Measurements from ENCODE around the gene CBARP.

Gene CBARP

GRCh38 chr19:1249990-1250436 is 12.2 kb upstream of the CBARP start (continued):
- TF ChIP-seq ZBTB7A (tag by site-specific recombination; IDR thresholded peaks at IDR 0.05; ENCODE audit: low read depth) (peak; percentile 79; the same call in 1 of the 2 replicates), GLIS1 (tag by site-specific recombination; IDR thresholded peaks at IDR 0.05) (peak; percentile 18; the same call in 1 of the 2 replicates), ZNF404 (tag by site-specific recombination; IDR thresholded peaks at IDR 0.05) (no peak), ZSCAN4 (tag by site-specific recombination; IDR thresholded peaks at IDR 0.05) (no peak), ZNF169 (tag by site-specific recombination; IDR thresholded peaks at IDR 0.05) (no peak), PATZ1 (tag by site-specific recombination; IDR thresholded peaks at IDR 0.05) (peak; percentile 83), ZBTB49 (tag by site-specific recombination; IDR thresholded peaks at IDR 0.05; ENCODE audit: low read depth) (no peak), ZNF211 (tag by site-specific recombination; IDR thresholded peaks at IDR 0.05; ENCODE audit: low read depth) (no peak), ZNF670 (tag by site-specific recombination; IDR thresholded peaks at IDR 0.05; ENCODE audit: low read depth) (no peak), ZNF530 (tag by site-specific recombination; IDR thresholded peaks at IDR 0.05; ENCODE audit: low read depth) (no peak), ZNF654 (tag by site-specific recombination; IDR thresholded peaks at IDR 0.05; ENCODE audit: low read depth) (no peak), BCL6B (tag by site-specific recombination; IDR thresholded peaks at IDR 0.05) (no peak), ZNF549 (tag by site-specific recombination; IDR thresholded peaks at IDR 0.05) (no peak), ZNF521 (tag by site-specific recombination; IDR thresholded peaks at IDR 0.05) (no peak), KLF8 (tag by site-specific recombination; IDR thresholded peaks at IDR 0.05) (peak; percentile 38; the same call in 1 of the 2 replicates), ZNF398 (tag by site-specific recombination; IDR thresholded peaks at IDR 0.05) (peak; percentile 6; the same call in 1 of the 2 replicates), ZNF132 (tag by site-specific recombination; IDR thresholded peaks at IDR 0.05; ENCODE audit: borderline replicate concordance) (no peak), TSHZ1 (tag by site-specific recombination; IDR thresholded peaks at IDR 0.05; ENCODE audit: borderline replicate concordance) (no peak), REPIN1 (tag by site-specific recombination; IDR thresholded peaks at IDR 0.05; ENCODE audit: low read depth) (0 out of 2 replicates have a peak, but pooled peaks have one; percentile 57), ZNF335 (tag by site-specific recombination; conservative IDR thresholded peaks at IDR 0.05) (no peak), ZNF639 (tag by site-specific recombination; IDR thresholded peaks at IDR 0.05) (no peak), ZNF660 (tag by site-specific recombination; IDR thresholded peaks at IDR 0.05) (peak; percentile 8; the same call in 1 of the 2 replicates), SP2 (tag by site-specific recombination; IDR thresholded peaks at IDR 0.05) (no peak; the same call in 1 of the 2 replicates), ZBTB8A (tag by site-specific recombination; IDR thresholded peaks at IDR 0.05) (peak; percentile 6), ZNF555 (tag by site-specific recombination; conservative IDR thresholded peaks at IDR 0.05) (no peak), KLF1 (tag by site-specific recombination; IDR thresholded peaks at IDR 0.05) (no peak), IKZF3 (tag by site-specific recombination; IDR thresholded peaks at IDR 0.05) (no peak)

Measured in HEK293 (cell line).